ENCODE data around the gene BSX.

BSX gene

GRCh38 chr11:122981388-122982264, at the start of gene BSX:
TSS of gene BSX (minus strand) at chr11:122981834. CDS start at chr11:122981671, 163 bp downstream.
- peak; percentile 4 for DNase-seq (ENCODE audit: low read depth)
- no peak within 1 kb of the TSS for H3K4me3 ChIP-seq (ENCODE audit: low read depth, low read length)
- no peak for TF ChIP-seq CTCF (IDR thresholded peaks at IDR 0.05; ENCODE audit: control insufficient read depth, extremely low read depth, insufficient read depth)

GRCh38 chr11:123030517-123030916, 48.9 kb upstream of the BSX start:
- no peak overlapping the region for H3K4me3 ChIP-seq (ENCODE audit: low read depth, low read length)
- no peak for DNase-seq (ENCODE audit: low read depth)
- TF ChIP-seq CTCF (IDR thresholded peaks at IDR 0.05; ENCODE audit: control insufficient read depth, extremely low read depth, insufficient read depth) = no peak

- TF ChIP-seq CTCF (IDR thresholded peaks at IDR 0.05; ENCODE audit: control insufficient read depth, extremely low read depth, insufficient read depth) = peak; percentile 54
- no peak overlapping the region for H3K4me3 ChIP-seq (ENCODE audit: low read depth, low read length)
- DNase-seq (ENCODE audit: low read depth) = no peak
These were observed 39.3 kb upstream of the BSX start for GRCh38 chr11:123020968-123021367.

- no peak for TF ChIP-seq CTCF (IDR thresholded peaks at IDR 0.05; ENCODE audit: control insufficient read depth, extremely low read depth, insufficient read depth)
- H3K4me3 ChIP-seq (ENCODE audit: low read depth, low read length) = no peak overlapping the region
- DNase-seq (ENCODE audit: low read depth) = no peak
These were observed 37.1 kb upstream of the BSX start for GRCh38 chr11:123018702-123019101.

- no peak for DNase-seq (ENCODE audit: low read depth)
- H3K4me3 ChIP-seq (ENCODE audit: low read depth, low read length) = no peak overlapping the region
- TF ChIP-seq CTCF (IDR thresholded peaks at IDR 0.05; ENCODE audit: control insufficient read depth, extremely low read depth, insufficient read depth) = no peak
These were observed 29.9 kb upstream of the BSX start for GRCh38 chr11:123011510-123011909.

- no peak for DNase-seq (ENCODE audit: low read depth)
- no peak for TF ChIP-seq CTCF (IDR thresholded peaks at IDR 0.05; ENCODE audit: control insufficient read depth, extremely low read depth, insufficient read depth)
- no peak overlapping the region for H3K4me3 ChIP-seq (ENCODE audit: low read depth, low read length)
These were observed 25.4 kb upstream of the BSX start for GRCh38 chr11:123006860-123007542.

Data from LNCaP clone FGC (cell line).